Activated CD4-positive, alpha-beta memory T cell treated with anti-CD3 and anti-CD28 coated beads for 36 hours (primary cell): ENCODE results near the gene GFI1. TPM values are rescaled to one million over a fixed set of nuclear protein-coding genes. Genes with fewer than 3 reads are reported as not detected.
A peak's percentile ranks its signal among the peaks of the same experiment; 100 is the strongest.

Source experiments
- CTCF ChIA-PET: fragments of 350-600 bp; sonication (Branson Sonifier 250); formaldehyde crosslinking; loops from one replicate; lab custom pipeline; 2021; ENCODE audit warnings: antibody characterized with exemption, inconsistent platforms; lab: Charles Lee
- POLR2A ChIA-PET: fragments of 350-600 bp; sonication (Branson Sonifier 250); formaldehyde crosslinking; loops from one replicate; lab custom pipeline; 2021; ENCODE audit warnings: antibody characterized with exemption; lab: Charles Lee
- DNase-seq: peaks from one replicate; pipeline ENCODE4 v3.0.0-alpha.2; 2020
- H3K27ac Mint-ChIP-seq: one replicate; pipeline ENCODE4 v1.8.0; 2021; ENCODE audit warnings: mixed read lengths
- H3K27me3 Mint-ChIP-seq: one replicate; pipeline ENCODE4 v1.8.0; 2021; ENCODE audit warnings: mixed read lengths
- H3K36me3 Mint-ChIP-seq: one replicate; pipeline ENCODE4 v1.8.0; 2021; ENCODE audit warnings: mixed read lengths
- H3K4me1 Mint-ChIP-seq: one replicate; pipeline ENCODE4 v1.8.0; 2021; ENCODE audit warnings: low read depth, mixed read lengths
- H3K4me3 Mint-ChIP-seq: one replicate; pipeline ENCODE4 v1.8.0; 2021; ENCODE audit warnings: mild to moderate bottlenecking, mixed read lengths
- H3K9me3 Mint-ChIP-seq: one replicate; pipeline ENCODE4 v1.8.0; 2021; ENCODE audit warnings: mixed read lengths
- intact Hi-C: fragments of 100-400 bp; cut with micrococcal nuclease; formaldehyde crosslinking; loops from one replicate; pipeline ENCODE4 v1.15.1; 2023
- total RNA-seq, 2 experiments: library from RNA; stranded (reverse); gene quantifications; one replicate each; pipeline ENCODE4 v1.2.3, GENCODE V29; 2021

Gene GFI1
- total RNA-seq, 2 experiments from 2014 or later = 53.3 to 55.3 TPM

GRCh38 chr1:92480200-92480812 is 6.4 kb downstream of the GFI1 start:
- no peak for DNase-seq
- Mint-ChIP-seq H3K36me3 (peaks cover 85% of the 10 kb centered on the region), H3K9me3 (no peaks in the 10 kb centered on the region), H3K4me1 (peaks cover 64% of the 10 kb centered on the region), H3K4me3 (peak overlapping the region; percentile 66), H3K27me3 (no peaks in the 10 kb centered on the region), H3K27ac (peak overlapping the region; percentile 89)
- CTCF ChIA-PET = interaction anchor here (1.1 to 1.4 kb wide), 2 partner anchors 107 to 170 kb away, joined by 3 to 5 read pairs; no protein-coding TSS in a partner anchor
- intact Hi-C loops = loop anchor here (10.0 kb wide), 3 partner anchors 354 to 676 kb away; partner anchors contain the start of gene RPL5
- POLR2A ChIA-PET = interaction anchor here (0.8 to 1.1 kb wide), 2 partner anchors 9 to 58 kb away, joined by 3 read pairs; no protein-coding TSS in a partner anchor

DNA sequence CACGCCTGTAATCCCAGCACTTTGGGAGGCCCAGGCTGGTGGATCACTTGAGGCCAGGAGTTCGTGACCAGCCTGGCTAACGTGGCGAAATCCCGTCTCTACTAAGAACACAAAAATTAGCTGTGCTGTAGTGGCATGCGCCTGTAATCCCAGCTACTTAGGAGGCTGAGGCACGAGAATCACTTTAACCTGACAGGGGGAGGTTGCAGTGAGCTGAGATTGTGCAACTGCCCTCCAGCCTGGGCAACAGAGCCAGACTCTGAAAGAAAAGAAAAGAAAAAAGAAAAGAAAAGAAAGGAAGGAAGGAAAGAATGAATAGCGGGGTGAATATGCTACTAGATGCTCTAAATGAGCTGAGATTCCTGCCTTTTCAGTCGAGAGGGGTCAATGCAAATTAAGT is 7.1 kb downstream of the GFI1 start:
- Mint-ChIP-seq H3K27me3 (no peaks in the 10 kb centered on the region), H3K4me1 (peaks cover 72% of the 10 kb centered on the region), H3K36me3 (peaks cover 88% of the 10 kb centered on the region), H3K4me3 (peak overlapping the region; percentile 66), H3K27ac (peak overlapping the region; percentile 89), H3K9me3 (no peaks in the 10 kb centered on the region)
- no peak for DNase-seq
- ChIA-PET POLR2A (interaction anchor here (1.1 kb wide), 1 partner anchor 59 kb away, joined by 3 read pairs; no protein-coding TSS in a partner anchor), CTCF (interaction anchor here (0.7 to 1.4 kb wide), 3 partner anchors 108 to 539 kb away, joined by 3 to 5 read pairs (median 3); no protein-coding TSS in a partner anchor)
- intact Hi-C loops = loop anchor here (2.0 to 10.0 kb wide), 4 partner anchors 15 to 1365 kb away; partner anchors contain the start of gene BTBD8

DNA sequence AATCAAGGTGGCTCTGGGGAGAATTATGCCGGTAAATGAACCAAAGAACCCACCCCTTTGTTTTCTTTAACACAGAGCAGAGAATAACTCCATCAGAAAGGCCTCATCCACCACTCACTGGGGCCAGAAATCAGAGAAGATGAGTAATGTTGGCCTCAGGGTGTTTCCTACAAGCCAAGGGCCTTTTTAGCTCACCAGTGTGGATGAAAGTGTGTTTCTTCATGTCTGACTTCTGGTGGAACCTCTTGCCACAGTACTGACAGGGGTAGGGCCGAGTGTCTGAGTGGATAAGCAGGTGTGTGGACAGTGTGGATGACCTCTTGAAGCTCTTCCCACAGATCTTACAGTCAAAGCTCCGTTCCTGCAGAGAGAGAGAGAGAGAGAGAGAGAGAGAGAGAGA is 8.3 kb downstream of the GFI1 start:
- Mint-ChIP-seq H3K9me3 (no peaks in the 10 kb centered on the region), H3K4me1 (peaks cover 84% of the 10 kb centered on the region), H3K36me3 (peaks cover 89% of the 10 kb centered on the region), H3K4me3 (peak overlapping the region; percentile 66), H3K27ac (peak overlapping the region; percentile 89), H3K27me3 (no peaks in the 10 kb centered on the region)
- ChIA-PET CTCF (interaction anchor here (0.7 to 1.6 kb wide), 5 partner anchors 9 to 168 kb away, joined by 3 to 6 read pairs (median 4); partner anchors contain the start of gene GFI1), POLR2A (interaction anchor here (0.6 to 2.0 kb wide), 5 partner anchors 59 to 168 kb away, joined by 3 to 5 read pairs (median 3); no protein-coding TSS in a partner anchor)
- DNase-seq = peak; percentile 54
- intact Hi-C loops = loop anchor here (2.0 to 10.0 kb wide), 4 partner anchors 14 to 1366 kb away; partner anchors contain the start of gene BTBD8

DNA sequence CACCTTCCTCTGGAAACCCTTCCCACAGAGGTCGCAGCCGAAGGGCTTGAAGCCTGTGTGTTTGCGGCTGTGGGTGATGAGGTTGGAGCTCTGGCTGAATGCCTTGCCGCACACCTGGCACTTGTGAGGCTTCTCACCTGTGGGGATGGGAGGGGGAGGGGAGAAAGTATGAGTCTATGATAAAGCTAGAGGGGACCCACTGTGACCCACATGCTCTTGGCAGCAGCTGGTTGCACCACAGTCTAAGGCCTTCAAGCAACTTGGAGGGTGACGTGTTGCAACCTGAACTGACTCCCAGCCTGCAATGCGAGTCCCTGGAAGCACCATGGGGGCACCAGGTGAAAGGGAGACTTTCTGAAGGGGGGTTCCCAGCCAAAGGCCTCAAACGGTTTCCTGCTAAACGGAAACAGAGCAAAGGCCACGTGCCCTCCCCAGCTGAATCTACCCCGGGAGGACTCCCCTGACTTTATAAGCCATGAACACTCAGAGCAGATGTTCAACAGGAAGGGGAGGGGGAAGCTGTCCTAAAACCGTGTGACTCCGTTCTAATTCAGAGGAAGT is 10.6 kb downstream of the GFI1 start:
- intact Hi-C loops = loop anchor here (10.0 kb wide), 3 partner anchors 391 to 1369 kb away; partner anchors contain the start of gene BTBD8
- Mint-ChIP-seq H3K27ac (peak overlapping the region; percentile 86), H3K36me3 (peaks cover 81% of the 10 kb centered on the region), H3K4me1 (peaks cover 87% of the 10 kb centered on the region), H3K9me3 (no peaks in the 10 kb centered on the region), H3K4me3 (peak overlapping the region; percentile 54), H3K27me3 (no peaks in the 10 kb centered on the region)
- POLR2A ChIA-PET = interaction anchor here (0.9 to 3.4 kb wide), 3 partner anchors 8 to 104 kb away, joined by 3 to 72 read pairs (median 4); partner anchors contain the start of gene GFI1
- DNase-seq = peak; percentile 85
- CTCF ChIA-PET = interaction anchor here (0.6 to 1.0 kb wide), 3 partner anchors 9 to 166 kb away, joined by 3 to 4 read pairs (median 4); no protein-coding TSS in a partner anchor

DNA sequence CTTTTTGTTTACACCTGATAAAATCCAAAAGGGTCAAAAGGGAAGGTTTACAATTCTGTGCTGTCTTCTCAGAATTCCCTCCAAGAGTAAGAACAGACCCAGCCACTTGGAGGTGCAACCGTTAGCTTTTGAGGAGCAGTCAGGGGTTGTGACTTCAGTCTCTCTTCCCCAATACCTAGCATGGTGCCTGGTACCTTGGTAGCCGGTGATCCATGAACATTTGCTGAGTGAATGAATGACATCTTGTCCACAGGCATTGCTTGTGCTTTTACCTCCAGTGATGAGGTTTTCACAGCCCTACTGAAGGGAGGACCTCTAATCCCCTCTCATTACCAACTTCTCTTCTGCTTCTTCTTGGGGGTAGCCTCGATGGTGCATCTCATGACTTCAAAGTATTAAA is 11.7 kb downstream of the GFI1 start:
- no peak for DNase-seq

GRCh38 chr1:92473781-92474495 is 12.8 kb downstream of the GFI1 start:
- POLR2A ChIA-PET = interaction anchor here (0.5 to 3.4 kb wide), 19 partner anchors 8 to 365 kb away, joined by 3 to 72 read pairs (median 5); partner anchors contain the start of gene GFI1
- H3K4me3 Mint-ChIP-seq = peak overlapping the region; percentile 41

More for the DNA sequence above, 11.7 kb downstream of the GFI1 start:
- ChIA-PET CTCF (interaction anchor here (0.6 to 2.4 kb wide), 6 partner anchors 9 to 177 kb away, joined by 3 to 33 read pairs (median 9); partner anchors contain the start of genes GLMN and RPAP2), POLR2A (interaction anchor here (0.9 to 3.4 kb wide), 11 partner anchors 9 to 159 kb away, joined by 3 to 72 read pairs (median 5); partner anchors contain the start of gene GFI1)
- Mint-ChIP-seq H3K27me3 (no peaks in the 10 kb centered on the region), H3K4me3 (peak overlapping the region; percentile 41), H3K4me1 (peaks cover 87% of the 10 kb centered on the region), H3K27ac (peak overlapping the region; percentile 86), H3K9me3 (no peaks in the 10 kb centered on the region), H3K36me3 (peaks cover 81% of the 10 kb centered on the region)
- intact Hi-C loops = loop anchor here (10.0 kb wide), 3 partner anchors 390 to 1370 kb away; partner anchors contain the start of gene BTBD8

GRCh38 chr1:92470216-92470615 is 16.5 kb downstream of the GFI1 start:
- no peak for DNase-seq
- peaks cover 63% of the 10 kb centered on the region for H3K4me1 Mint-ChIP-seq
- intact Hi-C loops = loop anchor here (10.0 kb wide), 3 partner anchors 385 to 1375 kb away; partner anchors contain the start of gene BTBD8
- ChIA-PET CTCF (interaction anchor here (0.6 kb wide), 1 partner anchor 126 kb away, joined by 3 read pairs; no protein-coding TSS in a partner anchor), POLR2A (no interaction called here)
- H3K27ac Mint-ChIP-seq = no peak overlapping the region
- H3K27me3 Mint-ChIP-seq = no peaks in the 10 kb centered on the region
- H3K36me3 Mint-ChIP-seq = peaks cover 49% of the 10 kb centered on the region
- H3K9me3 Mint-ChIP-seq = no peaks in the 10 kb centered on the region
- no peak overlapping the region for H3K4me3 Mint-ChIP-seq

More at GRCh38 chr1:92473781-92474495, 12.8 kb downstream of the GFI1 start:
- no peaks in the 10 kb centered on the region for H3K27me3 Mint-ChIP-seq
- intact Hi-C loops = loop anchor here (1.0 to 10.0 kb wide), 9 partner anchors 9 to 1371 kb away; partner anchors contain the start of gene BTBD8
- CTCF ChIA-PET = interaction anchor here (0.8 to 2.4 kb wide), 7 partner anchors 10 to 175 kb away, joined by 3 to 33 read pairs (median 5); partner anchors contain the start of genes GLMN and RPAP2
- H3K27ac Mint-ChIP-seq = peak overlapping the region; percentile 86
- H3K36me3 Mint-ChIP-seq = peaks cover 76% of the 10 kb centered on the region
- DNase-seq = peak; percentile 73
- H3K4me1 Mint-ChIP-seq = peaks cover 82% of the 10 kb centered on the region
- no peaks in the 10 kb centered on the region for H3K9me3 Mint-ChIP-seq

DNA sequence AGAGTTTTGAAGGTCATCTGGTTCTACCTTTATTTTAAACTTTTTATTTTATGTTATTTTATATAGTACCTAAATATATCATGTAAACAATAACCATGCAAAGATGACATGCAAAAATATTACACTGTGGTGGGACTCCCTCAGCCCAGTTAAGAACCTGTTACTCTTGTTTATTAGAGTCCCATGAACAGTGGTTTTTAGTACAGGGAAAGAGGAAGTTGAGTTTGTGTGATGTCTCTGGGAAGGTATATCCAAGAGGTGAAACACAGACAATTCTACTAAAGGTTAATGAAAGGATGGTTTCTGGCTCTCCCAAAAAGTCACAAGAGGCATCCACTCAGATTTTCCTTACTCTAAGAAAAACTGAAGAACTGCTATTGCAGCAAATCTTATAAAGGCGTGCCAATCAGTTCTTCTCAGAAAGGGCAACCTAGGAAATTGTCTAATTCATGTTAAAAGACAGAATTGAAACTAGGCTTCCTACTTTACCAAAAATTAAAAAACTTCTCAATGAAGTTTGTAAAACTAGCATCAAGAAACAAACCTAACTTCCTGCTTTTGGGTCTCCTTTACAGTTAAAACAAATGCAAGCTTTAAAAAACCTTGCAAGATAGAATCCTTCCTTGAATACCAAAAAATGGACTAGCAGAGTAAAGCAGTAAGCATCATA is 19.9 kb downstream of the GFI1 start:
- ChIA-PET CTCF (no interaction called here), POLR2A (interaction anchor here (1.1 kb wide), 1 partner anchor 8 kb away, joined by 4 read pairs; no protein-coding TSS in a partner anchor)
- intact Hi-C loops = no loop called here
- peak overlapping the region; percentile 30 for H3K27ac Mint-ChIP-seq
- no peak overlapping the region for H3K4me3 Mint-ChIP-seq
- H3K36me3 Mint-ChIP-seq = peaks cover 20% of the 10 kb centered on the region
- peaks cover 54% of the 10 kb centered on the region for H3K4me1 Mint-ChIP-seq
- DNase-seq = no peak
- H3K27me3 Mint-ChIP-seq = no peaks in the 10 kb centered on the region
- H3K9me3 Mint-ChIP-seq = no peaks in the 10 kb centered on the region

DNA sequence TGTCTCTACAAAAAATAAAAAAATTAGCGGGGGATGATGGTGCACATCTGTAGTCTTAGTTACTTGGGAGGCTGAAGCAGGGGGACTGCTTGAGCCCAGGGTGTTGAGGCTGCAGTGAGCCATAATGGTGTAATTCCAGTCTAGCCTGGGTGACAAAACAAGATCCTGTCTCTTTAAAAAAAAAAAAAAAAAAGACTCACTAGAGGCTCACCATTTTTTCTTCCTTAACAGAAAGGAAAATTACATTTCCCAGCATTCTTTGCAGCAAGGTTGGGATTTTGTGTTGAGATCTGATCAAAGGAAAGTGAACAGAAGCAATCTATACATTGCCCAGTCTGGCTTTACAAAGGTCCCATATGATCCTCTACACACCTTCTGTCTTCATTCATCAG is 21.5 kb downstream of the GFI1 start:
- peak overlapping the region; percentile 67 for H3K27ac Mint-ChIP-seq
- H3K4me1 Mint-ChIP-seq = peaks cover 58% of the 10 kb centered on the region
- H3K4me3 Mint-ChIP-seq = no peak overlapping the region
- H3K27me3 Mint-ChIP-seq = no peaks in the 10 kb centered on the region
- peaks cover 12% of the 10 kb centered on the region for H3K36me3 Mint-ChIP-seq
- intact Hi-C loops = loop anchor here (2.0 kb wide), 1 partner anchor 14 kb away; no protein-coding TSS in a partner anchor
- no peak for DNase-seq
- no peaks in the 10 kb centered on the region for H3K9me3 Mint-ChIP-seq
- POLR2A ChIA-PET = interaction anchor here (0.9 kb wide), 1 partner anchor 17 kb away, joined by 4 read pairs; no protein-coding TSS in a partner anchor
- CTCF ChIA-PET = no interaction called here

GRCh38 chr1:92464588-92465255 is 22.0 kb downstream of the GFI1 start:
- Mint-ChIP-seq H3K4me3 (no peak overlapping the region), H3K27ac (peak overlapping the region; percentile 67)

More at GRCh38 chr1:92464588-92465255, 22.0 kb downstream of the GFI1 start:
- Mint-ChIP-seq H3K9me3 (no peaks in the 10 kb centered on the region), H3K27me3 (no peaks in the 10 kb centered on the region), H3K36me3 (peaks cover 9% of the 10 kb centered on the region), H3K4me1 (peaks cover 61% of the 10 kb centered on the region)
- DNase-seq = no peak
- intact Hi-C loops = loop anchor here (2.0 kb wide), 1 partner anchor 14 kb away; no protein-coding TSS in a partner anchor
- ChIA-PET POLR2A (interaction anchor here (0.9 kb wide), 1 partner anchor 18 kb away, joined by 4 read pairs; no protein-coding TSS in a partner anchor), CTCF (no interaction called here)
